GM12864 (cell line): ENCODE results near the gene MMP8.

Source experiments
- DNase-seq: peaks from one replicate; pipeline ENCODE4 v3.0.0-alpha.2; 2011; ENCODE audit warnings: low read depth
- H3K4me3 ChIP-seq: 2 replicates; pipeline ENCODE4 v1.5.1; 2011; ENCODE audit warnings: mild to moderate bottlenecking, low read depth, low read length, control low read depth
- CTCF ChIP-seq: IDR thresholded peaks from 2 replicates; pipeline ENCODE4 v1.5.1; 2011; ENCODE audit warnings: low read depth, mild to moderate bottlenecking, moderate library complexity, low read length, control low read depth, inconsistent platforms; ENCODE audit errors: missing control alignments

The MMP8 gene

GRCh38 chr11:102703826-102704493 is 20.8 kb downstream of the MMP8 start:
- no peak for TF ChIP-seq CTCF
- no peak overlapping the region for H3K4me3 ChIP-seq
- DNase-seq, result no peak

GRCh38 chr11:102695201-102695600 is 29.6 kb downstream of the MMP8 start:
- no peak for DNase-seq
- no peak for TF ChIP-seq CTCF
- H3K4me3 ChIP-seq, result no peak overlapping the region

GRCh38 chr11:102685754-102686153 is 39.0 kb downstream of the MMP8 start:
- no peak overlapping the region for H3K4me3 ChIP-seq
- TF ChIP-seq CTCF, result no peak
- DNase-seq, result no peak

GRCh38 chr11:102685338-102685737 is 39.4 kb downstream of the MMP8 start:
- TF ChIP-seq CTCF, result no peak

GRCh38 chr11:102683277-102683676 is 41.5 kb downstream of the MMP8 start:
- H3K4me3 ChIP-seq, result no peak overlapping the region
- peak; percentile 33 for TF ChIP-seq CTCF
- DNase-seq, result no peak

More at GRCh38 chr11:102685338-102685737, 39.4 kb downstream of the MMP8 start:
- no peak overlapping the region for H3K4me3 ChIP-seq
- DNase-seq, result no peak

- H3K4me3 ChIP-seq, result no peak overlapping the region
- no peak for DNase-seq
- TF ChIP-seq CTCF, result no peak
Observed at GRCh38 chr11:102680945-102681344, 43.8 kb downstream of the MMP8 start.

- no peak for TF ChIP-seq CTCF
- DNase-seq, result no peak
- H3K4me3 ChIP-seq, result no peak overlapping the region
Observed at GRCh38 chr11:102678022-102678421, 46.7 kb downstream of the MMP8 start.
